Muscle of back (tissue), 13 donors: ENCODE results near the gene INSL4. TPM values are rescaled to one million over a fixed set of nuclear protein-coding genes. Genes with fewer than 3 reads are reported as not detected.

ENCODE experiments used
- DNase-seq, 3 donors: peaks; one replicate each; pipeline versions ENCODE4 v3.0.0 to v3.0.0-alpha.2; 2013
- long read RNA-seq, 9 donors: transcript quantifications; one replicate each; lab custom pipeline, GENCODE V29; 2026
- polyA plus RNA-seq, 10 donors: library from polyadenylated mRNA; unstranded; fragments of 120-200 nt; gene quantifications; one replicate each; pipeline ENCODE4 v1.2.1, GENCODE V29; 2013; ENCODE audit not compliant: insufficient read length in 10 of 10

Gene INSL4
- polyA plus RNA-seq, result not detected
- long read RNA-seq, donor 1, result 0 reads
- long read RNA-seq, donor 2, result 0 reads
- long read RNA-seq, donor 3, result 0 reads
- long read RNA-seq, donor 4, partial matches to known transcripts, result 0 of 3 reads
- long read RNA-seq, donor 4, other reads (novel, unspliced or antisense), result 0 of 3 reads
- long read RNA-seq, donor 5, result 0 reads
- long read RNA-seq, donor 6, result 0 reads
- long read RNA-seq, donor 7, result 0 reads
- long read RNA-seq, donor 8, partial matches to known transcripts, result 0 of 1 reads
- long read RNA-seq, donor 8, other reads (novel, unspliced or antisense), result 0 of 1 reads
- long read RNA-seq, donor 9, result 0 reads

GRCh38 chr9:5231212-5231611 is at the start of gene INSL4:
Gene INSL4 (plus strand): TSS chr9:5231419. CDS start chr9:5231524, 105 bp downstream.
- DNase-seq, result no peak

GRCh38 chr9:5184776-5185175 is 46.4 kb upstream of the INSL4 start:
- DNase-seq, result no peak

- no peak for DNase-seq
These were observed 45.9 kb upstream of the INSL4 start, which contains the start of gene INSL6 for GRCh38 chr9:5185220-5185840. Gene INSL6 (minus strand): TSS chr9:5185639. CDS start chr9:5185602, 37 bp downstream.

- peak; percentile 33 to 60 (median 43) for DNase-seq
These were observed 44.6 kb upstream of the INSL4 start for GRCh38 chr9:5186416-5187169.

- no peak for DNase-seq
These were observed 42.9 kb upstream of the INSL4 start for GRCh38 chr9:5188060-5188984.

GRCh38 chr9:5191985-5192384 is 39.2 kb upstream of the INSL4 start:
- no peak for DNase-seq

GRCh38 chr9:5193345-5193744 is 37.9 kb upstream of the INSL4 start:
- DNase-seq, result no peak

GRCh38 chr9:5195463-5195862 is 35.8 kb upstream of the INSL4 start:
- DNase-seq, result no peak

GRCh38 chr9:5205071-5205470 is 26.1 kb upstream of the INSL4 start:
- no peak for DNase-seq

GRCh38 chr9:5230554-5230953 is 665 bp upstream of the INSL4 start:
- DNase-seq, result no peak

- DNase-seq, result peak; percentile 8 to 31 (median 18)
These were observed 32.4 kb downstream of the INSL4 start for GRCh38 chr9:5263351-5264218.

- DNase-seq, result no peak
These were observed 33.0 kb downstream of the INSL4 start for GRCh38 chr9:5264219-5264595.

GRCh38 chr9:5265939-5266338 is 34.7 kb downstream of the INSL4 start:
- DNase-seq, result no peak

GRCh38 chr9:5269249-5269715 is 38.1 kb downstream of the INSL4 start:
- peak in 1 of 3 donors; percentile 54 for DNase-seq

- DNase-seq, result no peak
These were observed 43.6 kb downstream of the INSL4 start for GRCh38 chr9:5274770-5275169.

GRCh38 chr9:5278486-5278885 is 47.3 kb downstream of the INSL4 start:
- DNase-seq, result no peak
